Activated T-helper 9 cell treated with anti-CD3 and anti-CD28 coated beads, Interleukin-2, amount 50 U/mL, for 16 hours (primary cell): Measurements from ENCODE around the gene SLC12A3.
A peak's percentile ranks its signal among the peaks of the same experiment; 100 is the strongest.
"Not testable (repeated sequence)": the region's sequence is repeated elsewhere in the genome, so short reads cannot be mapped to it uniquely, and the experiment has no call there.

ENCODE experiments used
- DNase-seq: peaks from one replicate; pipeline ENCODE4 v3.0.0-alpha.2; 2020; ENCODE audit warnings: low read depth

SLC12A3 gene

GRCh38 chr16:56919099-56919800 is 54.2 kb downstream of the SLC12A3 start:
- no peak for DNase-seq

DNA sequence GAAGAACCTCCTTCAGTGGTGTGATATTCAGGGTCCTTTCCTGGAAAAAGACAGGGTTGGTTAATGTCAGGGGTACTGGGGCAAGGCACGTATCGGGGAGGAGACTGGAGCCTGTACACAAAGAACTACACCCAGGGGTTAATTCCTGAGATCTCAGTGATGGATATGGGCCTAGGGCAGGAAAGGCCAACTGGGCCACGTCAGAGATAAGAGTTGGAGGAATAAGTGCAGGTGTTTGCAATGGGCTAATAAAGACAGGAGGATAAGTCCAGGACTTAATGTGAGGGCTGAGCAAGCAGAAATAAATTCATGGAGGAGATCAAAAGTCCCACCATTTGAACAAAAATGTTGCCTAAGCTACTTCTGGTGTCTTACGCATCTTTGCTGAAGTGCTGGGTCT is 56.6 kb downstream of the SLC12A3 start:
- DNase-seq, result no peak

DNA sequence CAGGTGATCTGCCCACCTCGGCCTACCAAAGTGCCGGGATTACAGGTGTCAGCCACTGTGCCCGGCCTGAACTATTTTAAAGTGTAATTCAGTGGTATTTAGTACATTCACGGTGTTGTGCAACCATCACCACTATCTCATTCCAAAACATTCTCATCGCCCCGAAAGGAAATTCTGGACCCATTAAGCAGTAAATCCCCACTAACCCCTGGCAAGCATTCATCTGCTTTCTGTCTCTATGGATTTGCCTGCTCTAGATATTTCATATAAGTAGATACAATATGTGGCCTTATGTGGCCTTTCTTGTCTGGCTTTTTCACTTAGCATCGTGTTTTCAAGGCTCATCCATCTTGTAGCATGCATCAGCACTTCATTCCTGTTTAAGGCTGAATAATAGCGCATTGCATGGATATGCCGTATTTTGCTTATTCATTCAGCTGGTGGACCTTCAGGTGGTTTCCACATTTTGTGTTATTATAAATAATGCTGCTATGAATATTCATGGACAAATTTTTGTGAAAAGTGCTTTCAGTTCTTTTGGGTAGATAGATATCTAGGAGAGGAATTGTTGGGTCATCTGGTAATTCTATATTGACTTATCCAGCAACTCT is 58.6 kb downstream of the SLC12A3 start:
- no peak for DNase-seq

DNA sequence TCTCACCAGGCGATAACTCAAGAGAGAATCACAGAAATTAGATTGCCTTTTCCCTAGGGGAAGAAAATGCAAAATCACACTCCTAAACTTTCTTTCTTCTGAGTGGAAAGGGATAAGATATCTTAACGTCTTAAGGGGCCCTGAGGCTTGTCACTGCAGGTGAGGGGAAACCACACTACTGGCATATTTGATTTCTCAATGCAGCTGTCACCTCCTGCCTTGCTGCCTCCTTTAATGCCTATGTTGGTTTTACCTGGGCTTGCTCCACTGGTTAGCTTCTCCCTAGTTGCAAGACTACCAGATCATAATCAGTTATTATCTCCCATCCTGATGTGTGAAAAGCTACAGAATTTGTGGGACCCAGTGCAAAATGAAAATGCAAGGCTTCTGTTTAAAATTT is 62.5 kb downstream of the SLC12A3 start:
- no peak for DNase-seq

GRCh38 chr16:56929639-56930038 is 64.6 kb downstream of the SLC12A3 start:
- no peak for DNase-seq

DNA sequence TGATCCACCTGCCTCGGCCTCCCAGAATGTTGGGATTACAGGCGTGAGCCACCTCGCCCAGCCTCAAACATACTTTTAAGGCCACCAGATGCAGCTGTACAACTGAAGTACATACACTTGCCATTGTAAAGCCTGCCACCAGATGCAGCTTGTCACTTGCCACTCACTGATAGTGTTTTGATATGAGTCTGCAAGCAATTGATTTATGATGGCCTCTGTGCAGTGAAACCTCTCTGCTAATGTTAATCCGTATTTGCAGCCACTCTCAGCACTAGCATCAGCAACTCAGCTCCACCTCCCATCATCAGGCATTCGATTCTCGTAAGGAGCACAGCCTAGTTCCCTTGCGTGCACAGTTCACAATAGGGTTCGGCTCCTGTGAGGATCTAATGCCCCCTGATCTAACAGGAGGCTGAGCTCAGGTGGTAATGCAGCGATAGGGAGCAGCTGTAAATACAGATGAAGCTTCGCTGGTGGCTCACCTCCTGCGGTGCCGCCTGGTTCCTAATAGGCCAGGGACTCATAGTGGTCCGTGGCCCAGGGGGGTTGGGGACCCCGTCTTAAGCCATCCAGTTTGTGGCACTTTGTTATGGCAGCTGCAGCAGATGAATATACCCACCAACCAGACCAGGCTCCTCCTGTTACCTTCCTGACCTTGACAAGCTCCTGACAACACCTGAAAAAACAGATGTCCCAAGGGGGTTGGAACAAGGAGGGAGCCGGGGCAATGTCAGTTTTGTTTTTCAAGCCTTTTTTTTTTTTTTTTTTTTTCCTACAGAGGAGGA is 65.7 kb downstream of the SLC12A3 start:
- no peak for DNase-seq

DNA sequence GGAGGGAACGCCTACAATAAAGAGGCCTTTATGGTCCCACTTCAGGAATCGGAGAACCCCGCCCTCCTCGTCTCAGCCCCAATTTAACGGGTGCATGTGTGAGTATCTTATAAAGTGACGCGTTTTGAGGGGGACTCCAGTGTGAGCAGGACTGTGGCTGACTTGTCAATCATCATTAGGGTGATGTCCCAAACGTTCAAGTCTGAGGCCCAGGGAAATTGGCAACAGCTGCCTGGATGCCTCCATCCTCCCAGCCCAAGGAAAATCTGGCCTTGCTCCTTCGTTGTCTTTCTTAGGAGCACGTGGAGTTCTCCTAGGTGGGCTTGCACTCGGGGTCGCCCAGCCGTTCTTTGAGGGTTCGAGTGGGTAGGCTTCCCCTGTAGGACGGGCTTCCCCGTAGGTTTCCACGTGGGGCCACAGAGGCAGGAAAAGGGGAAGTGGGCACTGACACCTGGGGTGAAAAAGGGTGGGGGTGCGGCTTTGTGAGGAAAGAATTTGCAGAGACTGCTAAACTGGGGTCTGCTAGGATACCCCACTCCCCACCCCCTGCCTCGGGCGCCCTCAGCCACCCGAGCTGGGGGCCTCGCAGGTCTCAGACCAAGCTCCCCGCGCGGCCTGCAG is 66.4 kb downstream of the SLC12A3 start:
- DNase-seq, result no peak

DNA sequence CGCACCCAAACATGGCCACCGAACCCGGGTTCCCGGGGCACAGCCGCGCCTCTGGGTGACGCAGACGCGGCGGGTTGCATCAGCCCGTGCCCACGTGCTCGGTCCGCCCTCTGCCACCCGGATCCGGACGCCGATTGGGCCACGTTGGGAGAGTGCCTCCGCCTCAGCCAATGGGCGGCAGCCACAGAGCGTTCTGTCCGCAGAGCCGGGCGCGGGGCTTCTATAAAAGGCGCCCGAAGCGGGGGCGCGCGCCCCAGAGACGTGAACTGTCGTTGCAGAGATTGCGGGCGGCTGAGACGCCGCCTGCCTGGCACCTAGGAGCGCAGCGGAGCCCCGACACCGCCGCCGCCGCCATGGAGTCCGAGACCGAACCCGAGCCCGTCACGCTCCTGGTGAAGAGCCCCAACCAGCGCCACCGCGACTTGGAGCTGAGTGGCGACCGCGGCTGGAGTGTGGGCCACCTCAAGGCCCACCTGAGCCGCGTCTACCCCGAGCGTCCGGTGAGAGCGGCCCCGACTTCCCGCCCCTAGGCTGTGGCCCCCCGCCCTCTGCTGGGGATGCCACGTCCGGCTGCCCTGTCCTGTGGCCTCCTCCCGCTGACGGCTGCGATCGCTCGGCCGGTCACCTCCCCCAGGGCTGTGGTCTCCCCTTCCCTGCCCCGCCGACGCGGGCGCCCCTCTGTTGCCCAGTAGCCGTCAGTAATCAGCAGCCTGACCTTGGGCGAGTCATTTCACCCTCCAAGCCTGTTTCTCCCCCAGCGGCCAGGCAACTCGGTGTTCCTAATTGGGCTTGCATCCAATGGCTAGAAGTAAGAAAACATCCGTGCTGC is 67.1 kb downstream of the SLC12A3 start, which contains the start of gene HERPUD1:
HERPUD1 (plus strand) TSS at position 251 of the 829 bp plus-strand sequence; CDS start at position 354, 103 bp downstream.
- DNase-seq, result peak; percentile 99

- DNase-seq, result peak; percentile 33
Measured at GRCh38 chr16:56932721-56933619, 68.0 kb downstream of the SLC12A3 start.

GRCh38 chr16:56933828-56934598 is 69.0 kb downstream of the SLC12A3 start:
- DNase-seq, result no peak

- DNase-seq, result not testable (repeated sequence)
Measured at GRCh38 chr16:56934599-56935145, 69.7 kb downstream of the SLC12A3 start.

DNA sequence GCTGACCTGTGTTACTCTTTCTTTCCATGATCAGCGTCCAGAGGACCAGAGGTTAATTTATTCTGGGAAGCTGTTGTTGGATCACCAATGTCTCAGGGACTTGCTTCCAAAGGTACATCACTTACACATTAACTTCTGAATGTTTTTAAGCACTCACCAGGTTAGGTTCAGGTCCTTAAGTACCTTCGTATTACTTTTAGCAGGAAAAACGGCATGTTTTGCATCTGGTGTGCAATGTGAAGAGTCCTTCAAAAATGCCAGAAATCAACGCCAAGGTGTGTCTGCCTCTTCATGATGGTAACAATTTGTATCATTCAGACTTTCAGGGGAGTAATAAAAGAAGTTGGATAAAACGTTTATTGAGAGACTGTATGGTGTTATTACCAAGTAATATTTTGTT is 70.2 kb downstream of the SLC12A3 start:
- DNase-seq, result no peak

DNA sequence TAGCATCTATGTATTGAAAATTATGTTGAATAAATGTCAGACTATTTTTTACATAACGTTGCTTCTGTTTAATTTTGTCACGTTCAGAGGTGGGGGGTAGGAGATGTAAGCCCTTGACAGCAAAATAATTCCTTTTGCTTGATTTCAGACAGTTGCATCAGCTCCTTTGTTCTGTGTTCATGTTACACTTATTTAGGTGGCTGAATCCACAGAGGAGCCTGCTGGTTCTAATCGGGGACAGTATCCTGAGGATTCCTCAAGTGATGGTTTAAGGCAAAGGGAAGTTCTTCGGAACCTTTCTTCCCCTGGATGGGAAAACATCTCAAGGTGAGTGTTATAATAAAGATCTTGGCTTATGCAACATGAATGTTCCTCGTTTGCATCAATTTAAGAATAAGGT is 71.5 kb downstream of the SLC12A3 start:
- no peak for DNase-seq

DNA sequence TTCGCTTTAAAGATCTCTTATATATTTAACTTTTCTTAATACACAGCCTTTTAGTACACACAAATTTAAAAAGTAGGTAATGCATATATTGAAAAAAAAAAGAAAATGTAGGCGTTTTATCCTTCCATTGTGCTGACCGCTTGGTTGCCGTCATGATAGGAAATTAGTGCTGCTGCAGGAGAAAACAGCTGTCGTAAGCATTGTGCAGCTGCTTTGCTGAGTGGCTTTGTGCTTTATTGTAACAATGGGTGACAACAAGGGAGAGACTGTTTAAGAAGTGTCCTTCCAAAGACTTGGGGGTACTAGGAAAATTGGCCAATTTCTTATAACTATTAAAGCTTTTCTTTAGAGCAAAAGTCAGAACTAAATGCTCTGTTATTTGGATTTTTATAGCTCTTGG is 71.9 kb downstream of the SLC12A3 start:
- DNase-seq, result no peak

DNA sequence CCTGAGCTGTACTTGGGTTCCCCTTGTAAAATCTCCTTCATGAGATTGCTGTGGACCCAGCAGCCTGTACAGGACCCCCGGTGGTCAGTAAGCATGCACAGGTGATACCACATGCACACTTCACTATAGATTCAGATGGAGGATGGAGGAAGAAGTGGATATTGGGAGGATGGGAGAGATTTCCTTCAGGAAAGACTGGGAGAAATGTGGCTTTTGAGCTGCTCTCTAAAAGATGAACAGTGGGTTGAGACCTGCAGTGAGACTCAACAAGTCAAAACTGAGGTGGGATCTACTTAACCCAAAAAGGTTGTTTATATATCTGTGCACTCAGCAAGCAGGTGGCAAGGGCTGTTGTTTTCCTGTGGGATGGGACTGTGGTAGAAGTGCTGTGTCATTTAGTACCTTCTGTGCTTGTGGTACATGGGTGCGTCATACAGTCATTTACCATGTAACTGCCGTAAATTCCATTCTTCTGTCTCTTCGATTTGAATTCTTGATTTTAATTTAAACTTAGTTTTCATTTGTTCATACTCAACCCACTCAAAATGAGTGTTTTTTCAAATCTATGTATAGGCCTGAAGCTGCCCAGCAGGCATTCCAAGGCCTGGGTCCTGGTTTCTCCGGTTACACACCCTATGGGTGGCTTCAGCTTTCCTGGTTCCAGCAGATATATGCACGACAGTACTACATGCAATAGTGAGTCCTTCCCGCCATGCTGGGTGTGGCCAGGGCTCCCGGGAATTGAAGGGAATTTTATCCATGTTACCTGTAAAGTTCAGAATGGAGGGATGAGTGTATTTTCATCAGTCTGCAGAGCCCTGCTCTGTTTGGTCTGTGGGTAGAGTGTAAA is 73.9 kb downstream of the SLC12A3 start:
- DNase-seq, result peak; percentile 23

GRCh38 chr16:56939801-56940200 is 74.8 kb downstream of the SLC12A3 start:
- no peak for DNase-seq

DNA sequence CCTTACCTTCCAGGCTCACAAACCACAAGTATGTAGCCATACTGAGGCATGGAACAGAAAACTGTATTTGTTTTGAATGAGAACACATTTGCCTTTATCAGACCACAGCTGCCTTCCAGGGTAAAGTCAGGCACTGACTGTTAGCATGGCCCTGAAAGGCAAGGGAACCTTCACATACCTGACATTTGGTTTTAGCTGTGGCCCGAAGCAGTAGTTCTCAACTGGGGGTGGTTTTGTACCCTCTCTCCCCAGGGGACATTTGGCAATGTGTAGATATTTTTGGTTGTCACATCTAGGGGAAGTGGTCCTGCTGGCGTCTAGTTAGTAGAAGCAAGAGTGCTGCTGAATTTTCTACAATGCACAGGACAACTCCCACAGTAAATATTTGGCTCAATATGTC is 76.1 kb downstream of the SLC12A3 start:
- DNase-seq, result no peak

DNA sequence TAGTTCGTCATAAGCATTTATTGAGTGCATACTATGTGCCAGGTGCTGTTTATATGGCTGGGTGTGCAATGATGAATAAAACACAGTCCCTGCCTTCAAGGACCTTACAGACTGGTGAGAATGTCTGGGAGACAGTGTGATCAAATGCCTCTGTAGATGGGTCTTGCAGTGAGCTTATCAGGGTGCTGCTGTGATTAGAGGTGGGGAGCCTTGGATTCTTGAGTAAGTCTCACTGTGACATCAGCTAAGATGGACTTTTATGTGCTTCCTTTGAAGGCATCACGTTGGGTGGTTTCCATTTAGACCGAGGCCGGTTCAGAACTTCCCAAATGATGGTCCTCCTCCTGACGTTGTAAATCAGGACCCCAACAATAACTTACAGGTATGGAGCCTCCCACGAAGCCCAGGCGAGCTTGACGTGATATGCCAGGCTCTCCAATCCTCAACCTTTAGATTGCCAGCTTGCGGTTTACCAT is 76.9 kb downstream of the SLC12A3 start:
- no peak for DNase-seq
